Measurements from ENCODE around the gene CNOT6. TPM values are rescaled to one million over a fixed set of nuclear protein-coding genes. Genes with fewer than 3 reads are reported as not detected.

The CNOT6 gene
- total RNA-seq, 4 donors from 2014 or later = 8.9 to 12.2 (median 11.2) TPM

- no peak for TF ChIP-seq CTCF (IDR thresholded peaks at IDR 0.05)
- no peak for TF ChIP-seq POLR2A (IDR thresholded peaks at IDR 0.05)
- WGBS, 2 donors = 56 to 70% methylated on average over 18 of the region's 18 CpGs
- no peak overlapping the region for H3K4me3 ChIP-seq (ENCODE audit: low read depth, poor library complexity, severe bottlenecking)
- no peak for DNase-seq (ENCODE audit: low spot score in 2 of 2)
- intact Hi-C loops (cut with DNase I; ENCODE audit: low total_unique reads) = no loop called here
Measured at GRCh38 chr5:180607861-180608571, 113.8 kb downstream of the CNOT6 start.

- intact Hi-C loops (cut with DNase I; ENCODE audit: low total_unique reads) = no loop called here
- TF ChIP-seq POLR2A (IDR thresholded peaks at IDR 0.05) (no peak), CTCF (IDR thresholded peaks at IDR 0.05) (no peak)
- 86 to 90% methylated on average over 25 to 26 of the region's 26 CpGs for WGBS, 2 donors
- H3K4me3 ChIP-seq (ENCODE audit: low read depth, poor library complexity, severe bottlenecking) = no peak overlapping the region
- DNase-seq (ENCODE audit: low spot score in 2 of 2) = no peak
Measured at GRCh38 chr5:180608572-180609310, 114.6 kb downstream of the CNOT6 start.

- 83 to 88% methylated on average over 15 of the region's 15 CpGs for WGBS, 2 donors
- H3K4me3 ChIP-seq (ENCODE audit: low read depth, poor library complexity, severe bottlenecking) = no peak overlapping the region
- TF ChIP-seq CTCF (IDR thresholded peaks at IDR 0.05) (no peak), POLR2A (IDR thresholded peaks at IDR 0.05) (no peak)
- DNase-seq (ENCODE audit: low spot score in 2 of 2) = no peak
- intact Hi-C loops (cut with DNase I; ENCODE audit: low total_unique reads) = no loop called here
Measured at GRCh38 chr5:180609386-180609785, 115.2 kb downstream of the CNOT6 start.

- DNase-seq (ENCODE audit: low spot score in 2 of 2) = no peak
- intact Hi-C loops (cut with DNase I; ENCODE audit: low total_unique reads) = no loop called here
- no peak overlapping the region for H3K4me3 ChIP-seq (ENCODE audit: low read depth, poor library complexity, severe bottlenecking)
- WGBS, 2 donors = 76 to 77% methylated on average over 22 to 23 of the region's 23 CpGs
- TF ChIP-seq CTCF (IDR thresholded peaks at IDR 0.05) (no peak), POLR2A (IDR thresholded peaks at IDR 0.05) (no peak)
Measured at GRCh38 chr5:180609817-180610550, 115.8 kb downstream of the CNOT6 start.

GRCh38 chr5:180611140-180611850 lies 117.1 kb downstream of the CNOT6 start:
- intact Hi-C loops (cut with DNase I; ENCODE audit: low total_unique reads) = no loop called here
- no peak for DNase-seq (ENCODE audit: low spot score in 2 of 2)
- TF ChIP-seq POLR2A (IDR thresholded peaks at IDR 0.05) = no peak
- 83 to 84% methylated on average over 26 to 28 of the region's 30 CpGs for WGBS, 2 donors
- H3K4me3 ChIP-seq (ENCODE audit: low read depth, poor library complexity, severe bottlenecking) = no peak overlapping the region

Measured in lower leg skin (tissue), 4 donors.